Measurements from ENCODE around the gene INSM1.
A peak's percentile ranks its signal among the peaks of the same experiment; 100 is the strongest.

Gene INSM1

DNA sequence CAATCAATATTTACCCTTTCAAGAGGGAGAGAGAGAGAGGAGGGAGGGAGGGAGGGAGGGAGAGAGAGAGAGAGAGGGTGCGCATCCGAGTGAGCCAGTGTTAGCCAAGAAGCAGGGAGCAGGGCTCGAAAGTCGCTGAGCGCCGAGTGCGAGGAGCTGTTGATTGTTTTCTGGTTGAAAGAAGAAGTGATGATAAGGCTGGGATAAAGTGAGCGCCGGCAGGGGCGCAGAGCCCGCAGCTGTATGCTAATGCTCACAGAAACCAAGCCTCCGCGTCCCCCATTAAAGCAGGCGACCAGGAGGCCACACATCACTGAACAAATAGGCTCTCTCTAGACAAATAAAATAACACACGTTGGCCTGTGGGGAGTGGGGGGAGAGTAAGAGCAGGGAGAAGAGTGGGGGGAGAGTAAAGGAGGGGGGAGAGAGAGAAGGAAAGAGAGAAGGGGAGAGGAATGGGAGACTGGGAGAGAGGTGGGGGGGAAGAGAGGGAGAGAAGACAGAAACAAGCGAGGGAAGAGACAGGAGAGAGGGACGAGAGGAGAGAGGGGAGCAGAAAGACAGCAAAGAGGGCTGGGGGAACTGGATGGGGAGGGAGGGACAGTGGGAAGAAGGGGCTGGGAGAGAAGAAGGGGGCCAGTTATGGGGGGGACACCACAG, 5.0 kb upstream of the INSM1 start:
- H3K27me3 ChIP-seq (ENCODE audit: control insufficient read depth, insufficient read depth, low read length): peaks cover 92% of the 10 kb centered on the region
- H3K4me1 ChIP-seq (ENCODE audit: control insufficient read depth, insufficient read depth, low read length): peaks cover 27% of the 10 kb centered on the region
- peak overlapping the region; percentile 64 for H3K4me3 ChIP-seq (ENCODE audit: low read depth, low read length)
- peaks cover 1% of the 10 kb centered on the region for H3K9me3 ChIP-seq (ENCODE audit: control insufficient read depth, insufficient read depth, low read depth, low read length)
- no peak overlapping the region for H3K27ac ChIP-seq (ENCODE audit: low read depth, low read length)
- H3K9ac ChIP-seq (ENCODE audit: low read length): no peak overlapping the region
- H3K36me3 ChIP-seq (ENCODE audit: control insufficient read depth, insufficient read depth, low read length): no peaks in the 10 kb centered on the region

DNA sequence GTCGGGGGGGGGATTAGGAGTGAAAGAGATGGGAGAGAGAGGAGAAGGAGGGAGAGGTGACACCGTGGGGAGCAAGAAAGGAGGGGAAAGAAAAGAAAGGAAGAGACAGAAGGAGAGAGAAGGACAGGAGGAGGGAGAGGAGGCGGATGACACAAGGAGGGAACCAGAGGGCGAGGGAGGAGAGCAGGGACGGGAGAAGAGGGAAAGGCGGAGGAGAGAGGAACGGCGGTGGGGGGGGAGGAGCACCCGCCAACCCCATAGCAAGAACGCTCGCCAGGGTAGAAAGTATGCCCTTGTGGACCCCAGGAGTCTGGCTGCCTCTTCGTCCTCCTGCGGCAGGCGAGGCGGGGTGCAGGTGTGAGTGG, 4.5 kb upstream of the INSM1 start:
- Histone ChIP-seq H3K4me1 (ENCODE audit: control insufficient read depth, insufficient read depth, low read length) (peaks cover 27% of the 10 kb centered on the region), H3K27me3 (ENCODE audit: control insufficient read depth, insufficient read depth, low read length) (peaks cover 95% of the 10 kb centered on the region), H3K36me3 (ENCODE audit: control insufficient read depth, insufficient read depth, low read length) (no peaks in the 10 kb centered on the region), H3K9ac (ENCODE audit: low read length) (peak overlapping the region; percentile 58), H3K9me3 (ENCODE audit: control insufficient read depth, insufficient read depth, low read depth, low read length) (no peaks in the 10 kb centered on the region), H3K27ac (ENCODE audit: low read depth, low read length) (no peak overlapping the region), H3K4me3 (ENCODE audit: low read depth, low read length) (peak overlapping the region; percentile 64)

DNA sequence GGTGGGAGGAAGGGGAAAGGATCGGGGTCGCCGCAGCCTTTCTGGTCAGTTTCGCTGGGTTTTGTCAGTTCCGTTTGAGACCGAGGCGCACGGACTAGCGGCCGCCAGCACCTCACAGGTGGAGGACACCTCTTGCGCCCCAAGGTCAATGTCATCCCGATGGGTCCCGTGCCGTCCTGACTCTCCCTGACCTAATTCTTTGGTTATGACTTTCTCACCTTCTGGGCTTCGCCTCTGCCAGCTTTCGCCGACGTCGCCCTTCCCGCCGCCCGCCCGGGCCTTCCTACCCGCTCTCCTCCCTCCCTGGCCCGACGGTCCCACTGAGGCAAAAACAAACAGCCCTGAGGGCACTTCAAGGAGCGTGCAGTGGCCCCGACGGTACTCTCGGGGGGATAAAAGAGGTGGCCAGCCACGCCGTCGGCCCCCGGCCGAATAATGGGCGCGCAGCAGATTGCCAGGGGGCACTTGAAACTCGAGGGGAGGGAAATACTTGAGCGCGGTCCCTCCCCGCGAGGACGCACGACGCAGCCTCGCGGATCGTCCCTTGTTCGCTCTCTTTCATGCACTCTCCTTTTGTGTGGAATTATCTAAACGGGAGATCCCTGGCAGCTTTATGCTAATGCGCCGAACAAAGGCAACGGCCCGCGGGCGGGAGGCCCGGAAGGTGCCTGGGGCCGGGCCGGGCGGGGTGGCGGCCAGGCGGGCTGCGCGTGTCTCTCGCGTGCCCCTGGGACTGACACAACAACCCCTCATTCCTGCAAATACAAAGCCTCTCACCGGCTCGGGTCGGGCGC, 3.9 kb upstream of the INSM1 start:
- peaks cover 95% of the 10 kb centered on the region for H3K27me3 ChIP-seq (ENCODE audit: control insufficient read depth, insufficient read depth, low read length)
- no peak overlapping the region for H3K27ac ChIP-seq (ENCODE audit: low read depth, low read length)
- H3K4me3 ChIP-seq (ENCODE audit: low read depth, low read length): peak overlapping the region; percentile 64

DNA sequence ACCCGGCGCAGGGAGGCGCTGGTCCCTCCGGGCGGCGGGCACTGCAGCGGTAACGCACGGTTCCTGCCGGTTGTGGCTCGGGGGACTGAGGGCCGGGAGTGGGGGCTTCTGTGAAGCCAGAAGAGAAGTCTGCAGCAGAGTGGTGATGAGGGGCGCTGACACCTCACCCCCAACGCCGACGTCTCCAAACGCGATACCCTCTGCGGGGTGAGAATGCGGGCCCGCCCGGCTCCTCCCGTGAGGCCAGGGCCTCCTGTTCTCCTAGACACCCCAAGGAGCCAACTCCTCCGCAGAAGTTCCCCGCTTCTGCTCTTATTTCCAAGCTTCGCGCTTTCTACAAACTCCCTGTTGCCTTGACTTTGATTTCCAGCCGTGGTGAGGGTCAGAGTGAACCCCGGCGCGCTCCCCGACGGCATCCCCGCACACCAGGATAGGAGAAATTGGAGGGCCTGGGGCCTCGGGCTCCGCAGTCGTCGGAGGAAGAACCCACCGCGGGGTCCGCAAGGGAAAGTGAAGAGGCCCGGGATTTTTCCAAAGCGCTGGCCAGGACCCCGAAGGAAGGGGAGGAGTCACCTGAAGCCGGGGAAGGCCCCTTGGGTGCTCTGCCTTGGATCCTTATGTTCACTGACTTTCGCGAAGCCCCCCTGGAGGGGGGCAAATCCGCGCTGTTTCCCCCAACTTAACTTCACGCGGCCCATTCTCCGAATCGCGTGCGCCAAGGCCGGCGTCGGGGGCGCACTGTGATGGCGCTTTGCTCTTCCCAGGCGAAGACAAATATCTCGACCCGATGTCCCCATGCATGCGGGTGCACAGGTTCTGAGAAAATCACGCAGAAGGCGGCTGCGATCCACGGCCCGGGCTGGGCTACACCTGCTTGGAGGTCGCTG, 3.1 kb upstream of the INSM1 start:
- H3K9ac ChIP-seq (ENCODE audit: low read length): peak overlapping the region; percentile 26
- no peaks in the 10 kb centered on the region for H3K36me3 ChIP-seq (ENCODE audit: control insufficient read depth, insufficient read depth, low read length)
- no peak overlapping the region for H3K27ac ChIP-seq (ENCODE audit: low read depth, low read length)
- H3K4me3 ChIP-seq (ENCODE audit: low read depth, low read length): peak overlapping the region; percentile 64
- no peaks in the 10 kb centered on the region for H3K9me3 ChIP-seq (ENCODE audit: control insufficient read depth, insufficient read depth, low read depth, low read length)
- H3K27me3 ChIP-seq (ENCODE audit: control insufficient read depth, insufficient read depth, low read length): peaks cover 99% of the 10 kb centered on the region
- H3K4me1 ChIP-seq (ENCODE audit: control insufficient read depth, insufficient read depth, low read length): peaks cover 28% of the 10 kb centered on the region

More for the DNA sequence above, 3.9 kb upstream of the INSM1 start:
- Histone ChIP-seq H3K4me1 (ENCODE audit: control insufficient read depth, insufficient read depth, low read length) (peaks cover 27% of the 10 kb centered on the region), H3K9me3 (ENCODE audit: control insufficient read depth, insufficient read depth, low read depth, low read length) (no peaks in the 10 kb centered on the region), H3K36me3 (ENCODE audit: control insufficient read depth, insufficient read depth, low read length) (no peaks in the 10 kb centered on the region), H3K9ac (ENCODE audit: low read length) (peak overlapping the region; percentile 58)

DNA sequence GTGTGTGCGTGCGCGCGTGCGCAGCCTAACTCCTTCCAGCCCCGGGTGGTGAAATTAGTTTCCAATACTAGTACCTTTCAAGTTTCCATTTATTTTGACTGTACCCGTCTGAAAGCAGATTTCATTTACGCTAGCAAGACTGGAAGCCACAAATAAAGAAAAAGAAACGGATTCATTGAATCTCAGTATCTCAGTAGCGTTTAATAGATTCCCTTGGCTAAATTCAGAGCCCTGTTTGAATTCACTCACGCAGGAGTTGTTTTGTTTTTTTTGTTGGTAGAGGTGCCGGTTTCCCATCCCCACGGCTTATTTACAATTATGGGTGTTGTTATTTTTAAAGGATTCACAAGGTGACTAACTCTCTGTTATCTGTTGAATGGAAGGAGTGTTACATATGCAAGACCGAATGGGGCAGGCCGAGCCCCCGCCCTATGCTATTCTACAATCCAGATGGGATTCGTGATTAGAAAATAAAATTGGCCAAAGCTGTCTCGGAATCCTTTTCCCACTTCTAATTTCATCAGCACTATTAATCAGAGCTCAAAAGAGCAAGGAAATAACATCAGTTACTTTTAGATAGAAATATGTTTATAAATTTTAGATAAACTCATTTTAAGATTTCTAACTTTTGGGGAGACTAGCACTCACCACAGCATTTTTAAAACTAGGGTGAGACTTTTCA, 2.3 kb upstream of the INSM1 start:
- H3K27ac ChIP-seq (ENCODE audit: low read depth, low read length): no peak overlapping the region
- H3K9ac ChIP-seq (ENCODE audit: low read length): peak overlapping the region; percentile 26
- peaks cover 33% of the 10 kb centered on the region for H3K4me1 ChIP-seq (ENCODE audit: control insufficient read depth, insufficient read depth, low read length)
- peaks cover 99% of the 10 kb centered on the region for H3K27me3 ChIP-seq (ENCODE audit: control insufficient read depth, insufficient read depth, low read length)
- peak overlapping the region; percentile 64 for H3K4me3 ChIP-seq (ENCODE audit: low read depth, low read length)
- no peaks in the 10 kb centered on the region for H3K9me3 ChIP-seq (ENCODE audit: control insufficient read depth, insufficient read depth, low read depth, low read length)
- no peaks in the 10 kb centered on the region for H3K36me3 ChIP-seq (ENCODE audit: control insufficient read depth, insufficient read depth, low read length)

DNA sequence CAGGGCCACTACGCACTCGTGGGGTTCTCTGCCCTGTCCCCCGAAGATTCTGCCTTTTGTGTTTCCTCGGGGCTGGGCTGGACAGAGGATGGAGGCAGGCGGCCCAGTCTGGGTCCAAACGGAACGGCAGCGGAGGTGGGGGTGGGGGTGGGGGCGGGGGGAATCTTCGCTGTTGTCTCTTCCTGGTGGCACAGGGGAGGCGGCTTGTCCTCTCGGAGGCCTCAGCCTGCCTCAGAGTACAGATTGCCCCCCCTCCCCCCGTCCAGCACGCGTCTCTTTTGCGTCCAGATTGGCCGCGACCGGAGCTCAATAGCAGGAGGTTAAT, 1.4 kb upstream of the INSM1 start:
- no peaks in the 10 kb centered on the region for H3K36me3 ChIP-seq (ENCODE audit: control insufficient read depth, insufficient read depth, low read length)
- peaks cover 41% of the 10 kb centered on the region for H3K4me1 ChIP-seq (ENCODE audit: control insufficient read depth, insufficient read depth, low read length)
- H3K9me3 ChIP-seq (ENCODE audit: control insufficient read depth, insufficient read depth, low read depth, low read length): no peaks in the 10 kb centered on the region
- peak overlapping the region; percentile 63 for H3K9ac ChIP-seq (ENCODE audit: low read length)
- no peak overlapping the region for H3K27ac ChIP-seq (ENCODE audit: low read depth, low read length)
- H3K4me3 ChIP-seq (ENCODE audit: low read depth, low read length): peak overlapping the region; percentile 64
- peaks cover 99% of the 10 kb centered on the region for H3K27me3 ChIP-seq (ENCODE audit: control insufficient read depth, insufficient read depth, low read length)

DNA sequence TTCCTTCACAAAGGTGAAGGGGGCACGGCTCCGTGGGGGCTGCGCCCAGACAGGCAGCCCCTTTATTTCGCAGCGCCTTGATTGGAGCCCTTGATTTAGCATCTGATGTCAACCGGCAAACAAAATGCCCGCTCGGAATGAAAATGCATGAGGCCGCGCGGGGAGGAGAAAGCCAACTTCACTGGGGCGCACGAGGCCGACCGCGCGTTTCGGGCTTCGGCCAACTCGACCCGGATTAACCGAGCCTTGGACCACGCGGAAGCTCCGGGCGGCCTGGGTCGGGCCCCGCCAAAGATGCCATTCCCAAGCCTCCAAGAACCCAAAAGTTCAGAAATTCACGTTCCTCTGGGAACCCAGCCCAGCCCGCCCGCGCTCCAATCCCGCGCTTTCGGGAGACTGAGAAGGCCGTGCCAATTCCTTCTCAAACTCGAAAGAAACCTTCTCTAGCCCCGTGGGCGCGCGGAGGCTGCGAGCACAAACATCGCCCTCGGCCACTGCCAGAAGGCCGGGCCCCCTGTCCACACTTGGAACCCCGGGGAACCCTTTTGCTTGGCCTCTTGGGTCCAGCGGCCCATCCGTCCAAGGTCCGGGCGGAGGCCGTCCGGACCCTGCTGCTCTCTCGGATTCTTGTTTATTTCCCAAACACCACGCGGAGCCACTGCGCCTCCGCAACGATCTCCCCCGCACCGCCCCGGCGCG, 879 bp upstream of the INSM1 start:
- H3K9me3 ChIP-seq (ENCODE audit: control insufficient read depth, insufficient read depth, low read depth, low read length): no peaks in the 10 kb centered on the region
- no peaks in the 10 kb centered on the region for H3K36me3 ChIP-seq (ENCODE audit: control insufficient read depth, insufficient read depth, low read length)
- peaks cover 46% of the 10 kb centered on the region for H3K4me1 ChIP-seq (ENCODE audit: control insufficient read depth, insufficient read depth, low read length)
- peaks cover 99% of the 10 kb centered on the region for H3K27me3 ChIP-seq (ENCODE audit: control insufficient read depth, insufficient read depth, low read length)
- H3K27ac ChIP-seq (ENCODE audit: low read depth, low read length): no peak overlapping the region
- peak overlapping the region; percentile 63 for H3K9ac ChIP-seq (ENCODE audit: low read length)
- H3K4me3 ChIP-seq (ENCODE audit: low read depth, low read length): peak overlapping the region; percentile 64

DNA sequence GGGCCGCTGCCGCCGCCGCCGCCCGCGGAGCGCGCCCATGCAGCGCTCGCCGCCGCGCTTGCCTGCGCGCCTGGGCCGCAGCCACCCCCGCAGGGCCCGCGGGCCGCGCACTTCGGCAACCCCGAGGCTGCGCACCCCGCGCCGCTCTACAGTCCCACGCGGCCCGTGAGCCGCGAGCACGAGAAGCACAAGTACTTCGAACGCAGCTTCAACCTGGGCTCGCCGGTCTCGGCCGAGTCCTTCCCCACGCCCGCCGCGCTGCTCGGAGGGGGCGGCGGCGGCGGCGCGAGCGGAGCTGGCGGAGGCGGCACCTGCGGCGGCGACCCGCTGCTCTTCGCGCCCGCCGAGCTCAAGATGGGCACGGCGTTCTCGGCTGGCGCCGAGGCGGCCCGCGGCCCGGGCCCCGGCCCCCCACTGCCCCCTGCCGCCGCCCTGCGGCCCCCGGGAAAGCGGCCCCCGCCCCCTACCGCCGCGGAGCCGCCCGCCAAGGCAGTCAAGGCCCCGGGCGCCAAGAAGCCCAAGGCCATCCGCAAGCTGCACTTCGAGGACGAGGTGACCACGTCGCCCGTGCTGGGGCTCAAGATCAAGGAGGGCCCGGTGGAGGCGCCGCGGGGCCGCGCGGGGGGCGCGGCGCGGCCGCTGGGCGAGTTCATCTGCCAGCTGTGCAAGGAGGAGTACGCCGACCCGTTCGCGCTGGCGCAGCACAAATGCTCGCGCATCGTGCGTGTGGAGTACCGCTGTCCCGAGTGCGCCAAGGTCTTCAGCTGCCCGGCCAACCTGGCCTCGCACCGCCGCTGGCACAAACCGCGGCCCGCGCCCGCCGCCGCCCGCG, 730 bp downstream of the INSM1 start:
- H3K9me3 ChIP-seq (ENCODE audit: control insufficient read depth, insufficient read depth, low read depth, low read length): no peaks in the 10 kb centered on the region
- peak overlapping the region; percentile 64 for H3K4me3 ChIP-seq (ENCODE audit: low read depth, low read length)
- H3K36me3 ChIP-seq (ENCODE audit: control insufficient read depth, insufficient read depth, low read length): no peaks in the 10 kb centered on the region
- H3K9ac ChIP-seq (ENCODE audit: low read length): peak overlapping the region; percentile 65
- H3K27ac ChIP-seq (ENCODE audit: low read depth, low read length): no peak overlapping the region
- peaks cover 99% of the 10 kb centered on the region for H3K27me3 ChIP-seq (ENCODE audit: control insufficient read depth, insufficient read depth, low read length)
- peaks cover 54% of the 10 kb centered on the region for H3K4me1 ChIP-seq (ENCODE audit: control insufficient read depth, insufficient read depth, low read length)

DNA sequence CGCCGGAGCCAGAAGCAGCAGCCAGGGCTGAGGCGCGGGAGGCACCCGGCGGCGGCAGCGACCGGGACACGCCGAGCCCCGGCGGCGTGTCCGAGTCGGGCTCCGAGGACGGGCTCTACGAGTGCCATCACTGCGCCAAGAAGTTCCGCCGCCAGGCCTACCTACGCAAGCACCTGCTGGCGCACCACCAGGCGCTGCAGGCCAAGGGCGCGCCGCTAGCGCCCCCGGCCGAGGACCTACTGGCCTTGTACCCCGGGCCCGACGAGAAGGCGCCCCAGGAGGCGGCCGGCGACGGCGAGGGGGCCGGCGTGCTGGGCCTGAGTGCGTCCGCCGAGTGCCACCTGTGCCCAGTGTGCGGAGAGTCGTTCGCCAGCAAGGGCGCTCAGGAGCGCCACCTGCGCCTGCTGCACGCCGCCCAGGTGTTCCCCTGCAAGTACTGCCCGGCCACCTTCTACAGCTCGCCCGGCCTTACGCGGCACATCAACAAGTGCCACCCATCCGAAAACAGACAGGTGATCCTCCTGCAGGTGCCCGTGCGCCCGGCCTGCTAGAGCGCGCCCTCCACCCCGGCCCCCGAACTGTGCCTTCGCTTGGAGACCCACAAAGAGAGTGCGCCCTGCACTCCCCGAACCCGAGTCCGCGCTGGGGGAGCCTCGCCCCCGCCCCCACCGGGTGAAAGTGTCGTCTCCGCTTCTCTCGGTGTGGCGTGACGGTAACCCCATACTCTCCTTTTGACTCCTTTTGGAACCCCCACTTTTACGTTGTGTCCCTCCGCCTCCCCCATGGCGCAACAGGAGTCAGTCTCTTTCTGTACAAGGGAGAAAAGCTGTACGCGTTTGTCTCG, 1.6 kb downstream of the INSM1 start:
- H3K36me3 ChIP-seq (ENCODE audit: control insufficient read depth, insufficient read depth, low read length): no peaks in the 10 kb centered on the region
- H3K9ac ChIP-seq (ENCODE audit: low read length): peak overlapping the region; percentile 65
- H3K27ac ChIP-seq (ENCODE audit: low read depth, low read length): no peak overlapping the region
- H3K4me1 ChIP-seq (ENCODE audit: control insufficient read depth, insufficient read depth, low read length): peaks cover 49% of the 10 kb centered on the region
- peak overlapping the region; percentile 64 for H3K4me3 ChIP-seq (ENCODE audit: low read depth, low read length)
- H3K27me3 ChIP-seq (ENCODE audit: control insufficient read depth, insufficient read depth, low read length): peaks cover 99% of the 10 kb centered on the region
- no peaks in the 10 kb centered on the region for H3K9me3 ChIP-seq (ENCODE audit: control insufficient read depth, insufficient read depth, low read depth, low read length)
